Measurements from ENCODE around the gene AP3D1. TPM values are rescaled to one million over a fixed set of nuclear protein-coding genes. Genes with fewer than 3 reads are reported as not detected.

The AP3D1 gene
- total and polyA plus RNA-seq, 9 of the 15 experiments (the other 6 are each of a cell fraction or from before 2014, with no cell fraction given), result 1.2 to 86.1 (median 35.9) TPM

GRCh38 chr19:2099937-2100718 lies 51.2 kb downstream of the AP3D1 start:
- Histone ChIP-seq H2AFZ (ENCODE audit: low read depth, low read length) (no peak overlapping the region), H3K9ac (ENCODE audit: insufficient read depth in 1 of 2, low read depth in 2 of 2, low read length in 2 of 2) (peak overlapping the region in 1 of 2 experiments; percentile 21; a peak in 1 of 4 replicates), H3K79me2 (ENCODE audit: control insufficient read depth, insufficient read depth, low read length) (peaks cover 15% of the 10 kb centered on the region), H3K4me1 (replicated peaks in 1 of 2; ENCODE audit: control insufficient read depth in 2 of 2, insufficient read depth in 2 of 2, low read length in 2 of 2) (peaks cover 0 to 63% of the 10 kb centered on the region in 2 experiments; a peak in 2 of 5 replicates), H3K27ac (ENCODE audit: extremely low read depth, low read depth, low read length) (no peak overlapping the region; the same call in 2 of the 3 replicates), H3K9me3 (replicated peaks; ENCODE audit: control insufficient read depth, insufficient read depth, low read depth, low read length) (no peaks in the 10 kb centered on the region), H3K4me3 (no peak overlapping the region), H4K20me1 (replicated peaks; ENCODE audit: control insufficient read depth, insufficient read depth, low read length) (0 out of 2 replicates have a peak, but pooled peaks cover 3% of the 10 kb centered on the region), H3K9me1 (ENCODE audit: control insufficient read depth, insufficient read depth, low read length) (no peaks in the 10 kb centered on the region), H3K27me3 (ENCODE audit: control insufficient read depth in 2 of 2, insufficient read depth in 2 of 2, low read length in 2 of 2) (no peaks in the 10 kb centered on the region; a peak in 1 of 5 replicates), H3K4me2 (ENCODE audit: insufficient read depth, low read length) (no peak overlapping the region), H3K36me3 (ENCODE audit: control insufficient read depth, insufficient read depth, low read length) (peaks cover 51% of the 10 kb centered on the region; the same call in 2 of the 3 replicates)
- CTCF ChIA-PET (ENCODE audit: low intra/inter-chr PET ratio), result no interaction called here
- no TSS peak for BruUV-seq (replicated peaks)
- POLR2A ChIA-PET, result no interaction called here
- no peak for ATAC-seq
- no peak for TF ChIP-seq FOXA1 (IDR thresholded peaks at IDR 0.05; ENCODE audit: borderline replicate concordance)
- peak; percentile 68; the same call in 1 of the 2 replicates for TF ChIP-seq POLR2G (IDR thresholded peaks at IDR 0.05; ENCODE audit: low read depth, low read length)
- TF ChIP-seq ZKSCAN8 (CRISPR knock-in tag; IDR thresholded peaks at IDR 0.05), result no peak
- TF ChIP-seq ADNP (tag; IDR thresholded peaks at IDR 0.05), result no peak
- peak; percentile 41; the same call in 1 of the 2 replicates for TF ChIP-seq POLR2A (conservative IDR thresholded peaks at IDR 0.05)
- peak; percentile 34 for TF ChIP-seq RBM22 (IDR thresholded peaks at IDR 0.05; ENCODE audit: low read depth, low read length, poor library complexity, severe bottlenecking)
- TF ChIP-seq ZNF717 (CRISPR knock-in tag; IDR thresholded peaks at IDR 0.05), result no peak
- TF ChIP-seq POLR2B (IDR thresholded peaks at IDR 0.05; ENCODE audit: low read depth, partially characterized antibody), result peak; percentile 29
- no peak for TF ChIP-seq RUNX1 (IDR thresholded peaks at IDR 0.05; ENCODE audit: low read depth)
- 0 out of 2 replicates have a peak, but pooled peaks have one; percentile 18 for TF ChIP-seq MYNN (IDR thresholded peaks at IDR 0.05)
- no peak for TF ChIP-seq MYNN (CRISPR knock-in tag; IDR thresholded peaks at IDR 0.05)
- intact Hi-C loops (cut with micrococcal nuclease), result no loop called here
- FAIRE-seq, result no peak
- WGBS (ENCODE audit: insufficient coverage, low coverage, missing lambda C conversion rate), result 89% methylated on average over 23 of the region's 39 CpGs
- DNase-seq (ENCODE audit: extremely low read depth in 1 of 4, low spot score in 3 of 4), result no peak
- in situ Hi-C loops (cut with MboI), result no loop called here
